Esophagus squamous epithelium (tissue), 5 donors: Measurements from ENCODE around the gene ELMO2. TPM values are rescaled to one million over a fixed set of nuclear protein-coding genes. Genes with fewer than 3 reads are reported as not detected.

Source experiments
- DNase-seq: peaks from one replicate; lab custom pipeline; 2025; lab: John Stamatoyannopoulos, UW
- H3K27ac ChIP-seq, 4 donors: fragments of 200-600 bp; sonication (generic); one replicate each; pipeline ENCODE4 v1.5.1; 2016 to 2019; ENCODE audit warnings: mild to moderate bottlenecking in 1 of 4
- H3K27me3 ChIP-seq, 4 donors: fragments of 200-600 bp; sonication (generic); 1 replicate in 3 of 4; 2 replicates in 1 of 4; pipeline versions ENCODE4 v1.5.1 to v1.6.0; 2017 to 2021; ENCODE audit warnings: antibody characterized with exemption in 1 of 4
- H3K36me3 ChIP-seq, 3 donors: fragments of 200-600 bp; sonication (generic); one replicate each; pipeline ENCODE4 v1.5.1; 2016 to 2019
- H3K4me1 ChIP-seq, 3 donors: fragments of 200-600 bp; sonication (generic); one replicate each; pipeline ENCODE4 v1.5.1; 2017 to 2019
- H3K4me3 ChIP-seq, 4 donors: fragments of 200-600 bp; sonication (generic); 1 replicate in 3 of 4; 2 replicates in 1 of 4; pipeline ENCODE4 v1.5.1; 2016 to 2019; ENCODE audit warnings: mild to moderate bottlenecking in 2 of 4, moderate library complexity in 1 of 4
- H3K9me3 ChIP-seq, 3 donors: fragments of 200-600 bp; sonication (generic); one replicate each; pipeline ENCODE4 v1.5.1; 2016 to 2019
- CTCF ChIP-seq, 6 experiments: fragments of 450-650 bp in 4 of 6; fragments of 200-600 bp in 2 of 6; sonication (generic) in 2 of 6; IDR thresholded peaks; one replicate each; pipeline ENCODE4 v1.5.1; 2016 to 2019; ENCODE audit warnings: antibody characterized with exemption in 6 of 6, mild to moderate bottlenecking in 4 of 6, moderate library complexity in 4 of 6
- POLR2A ChIP-seq, 4 donors: fragments of 450-650 bp; IDR thresholded peaks; one replicate each; pipeline ENCODE4 v1.6.1; 2017; ENCODE audit warnings: antibody characterized with exemption in 4 of 4, mild to moderate bottlenecking in 4 of 4, moderate library complexity in 3 of 4
- WGBS, 2 donors: methylation state at CpG; one replicate each; pipeline ENCODE4 v1.1.5; 2018; 5-methylcytosine and 5-hydroxymethylcytosine counted together
- intact Hi-C: fragments of 100-400 bp; cut with DNase I; formaldehyde crosslinking; loops from one replicate; pipeline ENCODE4 v1.15.0; 2022
- total RNA-seq, 4 donors: library from RNA; depleted of rRNA; stranded (reverse); fragments of >200 nt; gene quantifications; one replicate each; pipeline ENCODE4 v1.1.0, GENCODE V29; 2016
- donor health status: DM: yes; HTN: yes; CAD: no.

The ELMO2 gene
- total RNA-seq, 4 donors from 2014 or later = 27.5 to 38.0 (median 37.0) TPM

GRCh38 chr20:46400253-46400652 lies 6.2 kb downstream of the ELMO2 start:
- WGBS, 2 donors = 34 to 36% methylated on average over 4 of the region's 4 CpGs
- H3K27me3 ChIP-seq = no peaks in the 10 kb centered on the region
- peak overlapping the region in 1 of 4 donors; percentile 1 for H3K4me3 ChIP-seq
- no peaks in the 10 kb centered on the region for H3K9me3 ChIP-seq
- H3K4me1 ChIP-seq = peaks cover 27 to 93% (median 56%) of the 10 kb centered on the region in 3 donors
- intact Hi-C loops = no loop called here
- DNase-seq = no peak
- peak overlapping the region; percentile 57 to 96 (median 80) for H3K27ac ChIP-seq
- TF ChIP-seq POLR2A (IDR thresholded peaks at IDR 0.05) (no peak), CTCF (IDR thresholded peaks at IDR 0.05) (no peak)
- peaks cover 0 to 33% (median 0%) of the 10 kb centered on the region in 3 donors for H3K36me3 ChIP-seq

GRCh38 chr20:46399401-46399800 lies 7.0 kb downstream of the ELMO2 start:
- Histone ChIP-seq H3K4me1 (peaks cover 27 to 93% (median 51%) of the 10 kb centered on the region in 3 donors), H3K4me3 (no peak overlapping the region)

GRCh38 chr20:46398963-46399362 lies 7.5 kb downstream of the ELMO2 start:
- WGBS, 2 donors = 78 to 86% methylated on average over 3 of the region's 3 CpGs
- DNase-seq = no peak
- peak overlapping the region; percentile 24 to 96 (median 78) for H3K27ac ChIP-seq
- H3K4me3 ChIP-seq = no peak overlapping the region
- intact Hi-C loops = no loop called here
- TF ChIP-seq CTCF (IDR thresholded peaks at IDR 0.05) = no peak
- no peak for TF ChIP-seq POLR2A (IDR thresholded peaks at IDR 0.05)
- H3K36me3 ChIP-seq = peaks cover 0 to 45% (median 3%) of the 10 kb centered on the region in 3 donors
- no peaks in the 10 kb centered on the region for H3K27me3 ChIP-seq
- peaks cover 27 to 92% (median 51%) of the 10 kb centered on the region in 3 donors for H3K4me1 ChIP-seq
- no peaks in the 10 kb centered on the region for H3K9me3 ChIP-seq

More at GRCh38 chr20:46399401-46399800, 7.0 kb downstream of the ELMO2 start:
- WGBS, 2 donors = 44 to 59% methylated on average over 3 of the region's 3 CpGs
- Histone ChIP-seq H3K9me3 (no peaks in the 10 kb centered on the region), H3K36me3 (peaks cover 0 to 41% (median 0%) of the 10 kb centered on the region in 3 donors), H3K27me3 (no peaks in the 10 kb centered on the region), H3K27ac (peak overlapping the region; percentile 24 to 96 (median 78))
- no peak for TF ChIP-seq CTCF (IDR thresholded peaks at IDR 0.05)
- TF ChIP-seq POLR2A (IDR thresholded peaks at IDR 0.05) = no peak
- no peak for DNase-seq
- intact Hi-C loops = no loop called here

GRCh38 chr20:46396052-46396740 lies 10.2 kb downstream of the ELMO2 start:
- no peaks in the 10 kb centered on the region for H3K9me3 ChIP-seq
- intact Hi-C loops = no loop called here
- H3K36me3 ChIP-seq = peaks cover 21 to 73% (median 25%) of the 10 kb centered on the region in 3 donors
- H3K27me3 ChIP-seq = no peaks in the 10 kb centered on the region
- no peak overlapping the region for H3K27ac ChIP-seq
- H3K4me1 ChIP-seq = peaks cover 18 to 67% (median 24%) of the 10 kb centered on the region in 3 donors
- no peak overlapping the region for H3K4me3 ChIP-seq
- DNase-seq = no peak
- WGBS, 2 donors = 71 to 84% methylated on average over 7 of the region's 7 CpGs
- TF ChIP-seq POLR2A (IDR thresholded peaks at IDR 0.05) (no peak), CTCF (IDR thresholded peaks at IDR 0.05) (no peak)
